ENCODE measurements around the gene SIRT1.

GRCh38 chr10:67883710-67884312 is 645 bp upstream of the SIRT1 start:
- no peak for TF ChIP-seq POLR2A (IDR thresholded peaks at IDR 0.05)
- no peak for TF ChIP-seq CTCF (IDR thresholded peaks at IDR 0.05)
